Transverse colon (tissue), 4 donors: Measurements from ENCODE around the gene GRIK4.

Experiments used
- CTCF ChIP-seq, 5 experiments: fragments of 200-600 bp in 3 of 5; fragments of 450-650 bp in 2 of 5; sonication (generic) in 3 of 5; IDR thresholded peaks; 1 replicate in 2 of 5; 2 replicates in 3 of 5; pipeline ENCODE4 v1.5.1; 2016 to 2017; ENCODE audit warnings: antibody characterized with exemption in 5 of 5, inconsistent platforms in 3 of 5, mild to moderate bottlenecking in 2 of 5, moderate library complexity in 1 of 5
- POLR2A ChIP-seq: fragments of 450-650 bp; IDR thresholded peaks from one replicate; pipeline ENCODE4 v1.6.1; 2016; ENCODE audit warnings: antibody characterized with exemption, mild to moderate bottlenecking, moderate library complexity
- POLR2AphosphoS5 ChIP-seq, 3 donors: sonication (generic); formaldehyde crosslinking; IDR thresholded peaks; one replicate each; pipeline ENCODE4 v1.6.1; 2016; ENCODE audit warnings: antibody characterized with exemption in 3 of 3

- TF ChIP-seq POLR2AphosphoS5 (IDR thresholded peaks at IDR 0.05) (no peak), CTCF (IDR thresholded peaks at IDR 0.05) (no peak), POLR2A (no peak)
Observed at GRCh38 chr11:120908461-120909181, 397.1 kb downstream of the GRIK4 start.
